GOT3 (cell line): ENCODE measurements around the gene ZNRF3.
"Not testable (repeated sequence)": the region's sequence is repeated elsewhere in the genome, so short reads cannot be mapped to it uniquely, and the experiment has no call there.

Experiments used
- DNase-seq: peaks from one replicate; lab custom pipeline; 2025; ENCODE audit warnings: mixed read lengths; lab: John Stamatoyannopoulos, UW

The ZNRF3 gene

GRCh38 chr22:29037340-29037932 lies 154.1 kb downstream of the ZNRF3 start:
- DNase-seq, result no peak

- DNase-seq, result no peak
Measured at GRCh38 chr22:29039148-29039547, 155.8 kb downstream of the ZNRF3 start.

- not testable (repeated sequence) for DNase-seq
Measured at GRCh38 chr22:29039684-29040083, 156.3 kb downstream of the ZNRF3 start.

GRCh38 chr22:29040385-29041275 lies 157.3 kb downstream of the ZNRF3 start:
- peak; percentile 14 for DNase-seq

GRCh38 chr22:29041408-29041807 lies 158.0 kb downstream of the ZNRF3 start:
- no peak for DNase-seq

- no peak for DNase-seq
Measured at GRCh38 chr22:29043906-29044575, 160.7 kb downstream of the ZNRF3 start.

GRCh38 chr22:29044657-29045176 lies 161.3 kb downstream of the ZNRF3 start:
- no peak for DNase-seq

- DNase-seq, result no peak
Measured at GRCh38 chr22:29048822-29049654, 165.7 kb downstream of the ZNRF3 start.

GRCh38 chr22:29049655-29050263 lies 166.4 kb downstream of the ZNRF3 start:
- DNase-seq, result no peak

GRCh38 chr22:29050457-29050856 lies 167.1 kb downstream of the ZNRF3 start:
- no peak for DNase-seq

- DNase-seq, result no peak
Measured at GRCh38 chr22:29053048-29053702, 169.8 kb downstream of the ZNRF3 start.

GRCh38 chr22:29054251-29054767 lies 170.9 kb downstream of the ZNRF3 start:
- DNase-seq, result no peak

GRCh38 chr22:29055192-29055830 lies 171.9 kb downstream of the ZNRF3 start:
- DNase-seq, result no peak

GRCh38 chr22:29056472-29056871 lies 173.1 kb downstream of the ZNRF3 start:
- DNase-seq, result no peak

- no peak for DNase-seq
Measured at GRCh38 chr22:29060251-29060869, 177.0 kb downstream of the ZNRF3 start.

GRCh38 chr22:29060931-29061330 lies 177.6 kb downstream of the ZNRF3 start:
- no peak for DNase-seq

- DNase-seq, result no peak
Measured at GRCh38 chr22:29061773-29062172, 178.4 kb downstream of the ZNRF3 start, which contains the start of gene C22orf31. Gene C22orf31, minus strand, starts transcription at chr22:29061831. Its CDS starts 39 bp downstream, at chr22:29061792.

GRCh38 chr22:29062286-29062821 lies 179.0 kb downstream of the ZNRF3 start:
- no peak for DNase-seq
